GM13976 (cell line): ENCODE data around the gene ZNF460.
"Not testable (repeated sequence)": the region's sequence is repeated elsewhere in the genome, so short reads cannot be mapped to it uniquely, and the experiment has no call there.

Experiments
- DNase-seq: peaks from one replicate; pipeline ENCODE4 v3.0.0; 2012; ENCODE audit warnings: low spot score
- in situ Hi-C: fragments of 300-500 bp; cut with MboI; formaldehyde crosslinking; loops from one replicate; pipeline ENCODE4 v1.12.0; 2022; ENCODE audit warnings: low sequenced_read_pairs, mixed read lengths, inconsistent platforms; ENCODE audit not compliant: unreplicated experiment
- TF ChIP-seq, protein P1 (sequence below): IDR thresholded peaks from 2 replicates; pipeline ENCODE4 v1.5.1; 2012; ENCODE audit warnings: borderline replicate concordance, mild to moderate bottlenecking; ENCODE audit not compliant: insufficient read depth; ENCODE audit errors: extremely low read depth, missing control alignments, control extremely low read depth

Gene ZNF460

DNA sequence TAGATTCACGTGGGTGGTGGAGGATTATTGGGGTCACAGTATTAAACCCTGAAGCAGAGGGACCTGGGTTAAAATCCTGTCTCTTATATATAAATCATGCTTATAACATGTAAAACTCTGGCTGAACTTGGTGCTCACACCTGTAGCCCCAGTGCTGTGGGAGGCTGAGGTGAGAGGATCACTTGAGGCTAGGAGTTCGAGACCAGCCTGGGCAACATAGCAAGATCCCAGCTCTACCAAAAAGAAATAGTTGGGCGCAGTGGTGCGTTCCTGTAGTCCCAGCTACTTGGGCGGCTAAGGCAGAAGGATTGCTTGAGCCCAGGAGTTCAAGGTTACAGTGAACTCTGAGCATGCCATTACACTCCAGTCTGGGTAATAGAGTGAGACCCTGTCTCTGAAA lies 37.5 kb upstream of the ZNF460 start:
- in situ Hi-C loops, result no loop called here
- TF ChIP-seq, protein P1, sequence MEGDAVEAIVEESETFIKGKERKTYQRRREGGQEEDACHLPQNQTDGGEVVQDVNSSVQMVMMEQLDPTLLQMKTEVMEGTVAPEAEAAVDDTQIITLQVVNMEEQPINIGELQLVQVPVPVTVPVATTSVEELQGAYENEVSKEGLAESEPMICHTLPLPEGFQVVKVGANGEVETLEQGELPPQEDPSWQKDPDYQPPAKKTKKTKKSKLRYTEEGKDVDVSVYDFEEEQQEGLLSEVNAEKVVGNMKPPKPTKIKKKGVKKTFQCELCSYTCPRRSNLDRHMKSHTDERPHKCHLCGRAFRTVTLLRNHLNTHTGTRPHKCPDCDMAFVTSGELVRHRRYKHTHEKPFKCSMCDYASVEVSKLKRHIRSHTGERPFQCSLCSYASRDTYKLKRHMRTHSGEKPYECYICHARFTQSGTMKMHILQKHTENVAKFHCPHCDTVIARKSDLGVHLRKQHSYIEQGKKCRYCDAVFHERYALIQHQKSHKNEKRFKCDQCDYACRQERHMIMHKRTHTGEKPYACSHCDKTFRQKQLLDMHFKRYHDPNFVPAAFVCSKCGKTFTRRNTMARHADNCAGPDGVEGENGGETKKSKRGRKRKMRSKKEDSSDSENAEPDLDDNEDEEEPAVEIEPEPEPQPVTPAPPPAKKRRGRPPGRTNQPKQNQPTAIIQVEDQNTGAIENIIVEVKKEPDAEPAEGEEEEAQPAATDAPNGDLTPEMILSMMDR, result no peak
- DNase-seq, result no peak

GRCh38 chr19:57244513-57244912 lies 35.8 kb upstream of the ZNF460 start:
- TF ChIP-seq, protein P1, result no peak
- no peak for DNase-seq
- in situ Hi-C loops, result no loop called here

DNA sequence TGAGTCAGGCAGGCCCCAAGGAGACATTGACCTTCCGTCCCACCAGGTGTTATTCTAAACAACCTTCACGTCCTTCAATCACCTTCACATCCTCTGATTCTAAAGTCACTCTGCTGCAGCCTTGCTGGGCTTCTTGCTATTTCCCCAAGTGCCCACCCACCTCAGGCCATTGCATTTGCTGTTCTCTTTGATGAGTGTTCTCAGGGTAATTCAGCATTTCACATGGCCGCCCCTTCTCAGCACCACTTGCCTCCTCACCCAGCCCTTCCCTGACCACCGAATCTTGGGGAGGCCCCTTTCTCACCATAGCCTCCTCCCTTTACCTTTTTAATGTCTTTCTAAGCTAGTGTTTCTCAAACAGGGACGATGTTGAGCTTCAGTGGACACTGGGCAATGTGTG lies 35.2 kb upstream of the ZNF460 start:
- no peak for DNase-seq
- TF ChIP-seq, protein P1, result no peak
- in situ Hi-C loops, result no loop called here

DNA sequence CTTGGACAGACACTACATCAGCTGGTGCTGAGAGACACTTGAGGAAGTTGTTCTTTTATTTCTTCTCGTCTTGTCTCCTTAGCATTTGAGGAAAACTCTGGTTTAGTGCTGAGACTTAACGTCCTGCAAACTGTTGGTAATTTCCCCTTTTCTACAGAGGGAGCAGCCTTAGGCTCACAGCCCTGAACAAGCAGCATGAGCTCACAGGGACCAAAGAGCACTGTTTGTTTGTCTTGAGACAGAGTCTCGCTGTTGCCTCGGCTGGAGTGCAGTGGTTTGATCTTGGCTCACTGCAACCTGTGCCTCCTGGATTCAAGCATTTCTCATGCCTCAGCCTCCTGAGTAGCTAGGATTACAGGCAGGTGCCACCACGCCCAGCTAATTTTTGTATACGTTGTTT lies 34.3 kb upstream of the ZNF460 start:
- in situ Hi-C loops, result no loop called here
- DNase-seq, result no peak
- TF ChIP-seq, protein P1, result no peak

DNA sequence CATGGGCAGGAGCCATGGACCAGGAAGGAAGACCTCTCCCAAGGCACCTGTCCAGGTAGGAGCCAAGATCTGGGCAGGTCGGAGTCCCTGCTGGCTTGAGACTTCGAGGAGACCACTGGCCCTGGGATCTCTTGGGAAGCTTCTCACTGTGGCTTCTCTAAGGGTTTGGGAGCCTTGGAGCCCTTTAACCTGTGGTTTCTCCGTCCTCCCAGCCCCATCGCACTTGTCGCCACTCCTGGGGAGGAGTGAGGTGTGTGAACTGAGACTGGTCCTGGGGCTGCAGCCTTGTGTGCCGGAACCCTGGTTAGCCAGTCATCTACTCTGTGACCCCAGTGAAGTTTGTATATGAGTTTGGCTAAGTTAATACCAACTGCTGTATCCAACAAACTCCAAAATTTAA lies 31.6 kb upstream of the ZNF460 start:
- no peak for DNase-seq
- in situ Hi-C loops, result no loop called here
- TF ChIP-seq, protein P1, result no peak

GRCh38 chr19:57249329-57249728 lies 31.0 kb upstream of the ZNF460 start:
- in situ Hi-C loops, result no loop called here
- no peak for DNase-seq
- TF ChIP-seq, protein P1, result no peak

DNA sequence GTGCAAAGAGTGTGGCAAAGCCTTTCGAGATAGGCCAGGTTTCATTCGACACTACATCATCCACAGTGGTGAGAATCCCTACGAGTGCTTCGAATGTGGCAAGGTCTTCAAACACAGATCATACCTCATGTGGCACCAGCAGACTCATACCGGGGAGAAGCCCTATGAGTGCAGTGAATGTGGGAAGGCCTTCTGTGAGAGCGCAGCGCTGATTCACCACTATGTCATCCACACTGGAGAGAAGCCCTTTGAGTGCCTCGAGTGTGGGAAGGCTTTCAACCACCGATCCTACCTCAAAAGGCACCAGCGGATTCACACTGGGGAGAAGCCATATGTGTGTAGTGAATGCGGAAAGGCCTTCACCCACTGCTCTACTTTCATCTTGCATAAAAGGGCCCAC lies 26.5 kb upstream of the ZNF460 start:
- in situ Hi-C loops, DNase-seq: not testable (repeated sequence)

DNA sequence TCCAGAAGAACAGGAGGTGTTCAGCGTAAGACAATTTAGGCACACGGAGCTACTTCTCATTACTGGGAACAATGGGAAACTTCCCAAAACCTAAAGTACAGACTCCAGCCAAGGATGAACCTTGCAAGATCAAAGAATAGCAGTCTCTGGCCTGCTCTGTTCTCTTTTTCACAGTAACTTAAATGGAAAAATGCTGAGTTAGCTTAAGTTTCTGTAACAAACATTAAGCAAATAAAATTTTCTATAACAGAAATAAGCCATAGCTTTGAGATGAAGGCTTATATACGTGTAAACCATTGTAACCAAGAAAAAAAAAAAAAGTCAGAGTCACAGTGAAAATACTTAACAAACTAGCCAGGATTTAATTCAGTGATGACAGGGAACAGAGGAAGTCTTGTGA lies 18.2 kb upstream of the ZNF460 start:
- in situ Hi-C loops, result no loop called here
- no peak for DNase-seq
- TF ChIP-seq, protein P1, result no peak
